HCT116 (cell line): ENCODE results near the gene CLEC4G.

ENCODE experiments used
- POLR2A ChIP-seq: IDR thresholded peaks from 2 replicates; pipeline ENCODE4 v1.7.0; 2011; ENCODE audit warnings: borderline replicate concordance; ENCODE audit not compliant: insufficient read depth, insufficient read length; ENCODE audit errors: extremely low read depth
- ZFX ChIP-seq: fragments of 450-650 bp; IDR thresholded peaks from 2 replicates; pipeline ENCODE4 v1.6.1; 2017
- ZNF274 ChIP-seq: fragments of 200-500 bp; sonication (Bioruptor generic); IDR thresholded peaks from 2 replicates; pipeline ENCODE4 v1.6.1; 2014; ENCODE audit warnings: mild to moderate bottlenecking, low read depth, low read length, inconsistent platforms
- TF ChIP-seq, protein P1 (sequence below), 3 experiments: fragments of 200-600 bp in 1 of 3; sonication (generic) in 1 of 3; IDR thresholded peaks in 2 of 3; conservative IDR thresholded peaks in 1 of 3; 2 replicates each; pipeline ENCODE4 v1.5.1; 2012 to 2017; ENCODE audit warnings: low read depth in 2 of 3, low read length in 2 of 3, antibody characterized with exemption in 1 of 3, borderline replicate concordance in 1 of 3, control low read depth in 1 of 3, mild to moderate bottlenecking in 1 of 3, mixed read lengths in 1 of 3, mixed run types in 1 of 3, moderate library complexity in 1 of 3; ENCODE audit not compliant: insufficient read depth in 1 of 3
- TF ChIP-seq, protein P2 (sequence below): IDR thresholded peaks from 2 replicates; pipeline ENCODE4 v1.6.1; 2012
- TF ChIP-seq, protein P3 (sequence below): IDR thresholded peaks from 2 replicates; pipeline ENCODE4 v1.6.1; 2012; ENCODE audit warnings: low read depth

DNA sequence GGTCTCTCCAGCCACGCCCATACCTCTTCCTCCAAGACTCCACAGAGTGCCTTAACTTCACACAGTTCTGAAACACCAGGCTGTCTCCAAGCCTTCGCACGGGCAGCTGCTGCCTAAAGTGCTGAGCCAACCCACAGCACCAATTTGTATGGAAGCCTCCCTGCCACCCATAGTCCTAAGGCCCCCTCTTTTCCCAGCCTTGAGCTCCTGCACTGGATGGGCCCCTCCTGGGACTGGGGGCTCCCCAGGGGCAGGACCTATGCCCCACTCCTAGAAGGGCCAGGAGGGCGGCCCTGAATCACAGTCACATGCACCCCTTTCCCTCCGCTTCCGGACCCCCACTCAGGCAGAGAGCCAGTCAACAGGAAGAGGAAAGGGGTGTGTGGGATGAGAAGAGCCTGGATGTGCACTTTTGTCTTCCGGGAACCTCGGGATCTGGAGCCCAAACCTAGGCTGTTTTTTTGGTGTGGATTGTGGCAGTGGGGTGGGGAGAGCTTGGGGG, 24.9 kb downstream of the CLEC4G start:
- TF ChIP-seq, protein P1, sequence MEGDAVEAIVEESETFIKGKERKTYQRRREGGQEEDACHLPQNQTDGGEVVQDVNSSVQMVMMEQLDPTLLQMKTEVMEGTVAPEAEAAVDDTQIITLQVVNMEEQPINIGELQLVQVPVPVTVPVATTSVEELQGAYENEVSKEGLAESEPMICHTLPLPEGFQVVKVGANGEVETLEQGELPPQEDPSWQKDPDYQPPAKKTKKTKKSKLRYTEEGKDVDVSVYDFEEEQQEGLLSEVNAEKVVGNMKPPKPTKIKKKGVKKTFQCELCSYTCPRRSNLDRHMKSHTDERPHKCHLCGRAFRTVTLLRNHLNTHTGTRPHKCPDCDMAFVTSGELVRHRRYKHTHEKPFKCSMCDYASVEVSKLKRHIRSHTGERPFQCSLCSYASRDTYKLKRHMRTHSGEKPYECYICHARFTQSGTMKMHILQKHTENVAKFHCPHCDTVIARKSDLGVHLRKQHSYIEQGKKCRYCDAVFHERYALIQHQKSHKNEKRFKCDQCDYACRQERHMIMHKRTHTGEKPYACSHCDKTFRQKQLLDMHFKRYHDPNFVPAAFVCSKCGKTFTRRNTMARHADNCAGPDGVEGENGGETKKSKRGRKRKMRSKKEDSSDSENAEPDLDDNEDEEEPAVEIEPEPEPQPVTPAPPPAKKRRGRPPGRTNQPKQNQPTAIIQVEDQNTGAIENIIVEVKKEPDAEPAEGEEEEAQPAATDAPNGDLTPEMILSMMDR (IDR thresholded peaks at IDR 0.05 in 2 of 3, conservative IDR thresholded peaks at IDR 0.05 in 1 of 3; ENCODE audit: borderline replicate concordance in 1 of 3, insufficient read depth in 1 of 3, low read depth in 2 of 3, low read length in 2 of 3) = no peak
- TF ChIP-seq, protein P2, sequence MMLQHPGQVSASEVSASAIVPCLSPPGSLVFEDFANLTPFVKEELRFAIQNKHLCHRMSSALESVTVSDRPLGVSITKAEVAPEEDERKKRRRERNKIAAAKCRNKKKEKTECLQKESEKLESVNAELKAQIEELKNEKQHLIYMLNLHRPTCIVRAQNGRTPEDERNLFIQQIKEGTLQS = no peak
- no peak for TF ChIP-seq ZFX
- TF ChIP-seq POLR2A = no peak
- TF ChIP-seq, protein P3, sequence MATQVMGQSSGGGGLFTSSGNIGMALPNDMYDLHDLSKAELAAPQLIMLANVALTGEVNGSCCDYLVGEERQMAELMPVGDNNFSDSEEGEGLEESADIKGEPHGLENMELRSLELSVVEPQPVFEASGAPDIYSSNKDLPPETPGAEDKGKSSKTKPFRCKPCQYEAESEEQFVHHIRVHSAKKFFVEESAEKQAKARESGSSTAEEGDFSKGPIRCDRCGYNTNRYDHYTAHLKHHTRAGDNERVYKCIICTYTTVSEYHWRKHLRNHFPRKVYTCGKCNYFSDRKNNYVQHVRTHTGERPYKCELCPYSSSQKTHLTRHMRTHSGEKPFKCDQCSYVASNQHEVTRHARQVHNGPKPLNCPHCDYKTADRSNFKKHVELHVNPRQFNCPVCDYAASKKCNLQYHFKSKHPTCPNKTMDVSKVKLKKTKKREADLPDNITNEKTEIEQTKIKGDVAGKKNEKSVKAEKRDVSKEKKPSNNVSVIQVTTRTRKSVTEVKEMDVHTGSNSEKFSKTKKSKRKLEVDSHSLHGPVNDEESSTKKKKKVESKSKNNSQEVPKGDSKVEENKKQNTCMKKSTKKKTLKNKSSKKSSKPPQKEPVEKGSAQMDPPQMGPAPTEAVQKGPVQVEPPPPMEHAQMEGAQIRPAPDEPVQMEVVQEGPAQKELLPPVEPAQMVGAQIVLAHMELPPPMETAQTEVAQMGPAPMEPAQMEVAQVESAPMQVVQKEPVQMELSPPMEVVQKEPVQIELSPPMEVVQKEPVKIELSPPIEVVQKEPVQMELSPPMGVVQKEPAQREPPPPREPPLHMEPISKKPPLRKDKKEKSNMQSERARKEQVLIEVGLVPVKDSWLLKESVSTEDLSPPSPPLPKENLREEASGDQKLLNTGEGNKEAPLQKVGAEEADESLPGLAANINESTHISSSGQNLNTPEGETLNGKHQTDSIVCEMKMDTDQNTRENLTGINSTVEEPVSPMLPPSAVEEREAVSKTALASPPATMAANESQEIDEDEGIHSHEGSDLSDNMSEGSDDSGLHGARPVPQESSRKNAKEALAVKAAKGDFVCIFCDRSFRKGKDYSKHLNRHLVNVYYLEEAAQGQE = no peak
- TF ChIP-seq ZNF274 = no peak
